Panc1 (cell line): ENCODE results near the gene ASMT. TPM values are rescaled to one million over a fixed set of nuclear protein-coding genes. Genes with fewer than 3 reads are reported as not detected.
A peak's percentile ranks its signal among the peaks of the same experiment; 100 is the strongest.
"Not testable (repeated sequence)": the region's sequence is repeated elsewhere in the genome, so short reads cannot be mapped to it uniquely, and the experiment has no call there.

Experiments
- ATAC-seq: fragments of 200-7000 bp; cut with Tn5 transposase; 2 replicates; pipeline ENCODE4 v1.9.1; 2020; ENCODE audit warnings: mild to moderate bottlenecking, moderate library complexity
- Bru-seq: library from RNA; stranded (reverse); fragments of 400-500 nt; gene quantifications from one replicate; lab custom pipeline; 2021; lab: Mats Ljungman, UMichigan
- BruChase-seq, 2 experiments: library from RNA; stranded (reverse); fragments of 400-500 nt; gene quantifications; one replicate each; lab custom pipeline; 2021; lab: Mats Ljungman, UMichigan
- BruUV-seq: library from RNA; stranded (reverse); fragments of 400-500 nt; replicated peaks from 2 replicates; lab custom pipeline; 2021; lab: Mats Ljungman, UMichigan
- CTCF ChIA-PET: fragments of 300-600 bp; sonication (Branson Sonifier 250); formaldehyde crosslinking; loops from one replicate; lab custom pipeline; 2022; ENCODE audit warnings: antibody characterized with exemption; lab: Charles Lee
- POLR2A ChIA-PET: fragments of 300-600 bp; sonication (Branson Sonifier 250); formaldehyde crosslinking; loops from one replicate; lab custom pipeline; 2022; ENCODE audit warnings: antibody characterized with exemption; lab: Charles Lee
- DNase-seq: peaks from one replicate; pipeline ENCODE4 v3.0.0-alpha.2; 2010; ENCODE audit warnings: low read depth, low spot score
- H3K27ac ChIP-seq: 2 replicates; pipeline ENCODE4 v1.5.1; 2011; ENCODE audit warnings: mild to moderate bottlenecking, low read length, inconsistent platforms
- H3K27me3 ChIP-seq: fragments of 200-500 bp; sonication (Bioruptor generic); 2 replicates; pipeline ENCODE4 v1.6.0; 2014; ENCODE audit warnings: low read length, inconsistent platforms; ENCODE audit not compliant: control insufficient read depth, insufficient read depth
- H3K36me3 ChIP-seq: fragments of 200-500 bp; sonication (Bioruptor generic); 2 replicates; pipeline ENCODE4 v1.5.1; 2014; ENCODE audit warnings: inconsistent platforms, mild to moderate bottlenecking, low read length, moderate library complexity; ENCODE audit not compliant: control insufficient read depth, insufficient read depth
- H3K4me1 ChIP-seq: 2 replicates; pipeline ENCODE4 v1.5.1; 2011; ENCODE audit warnings: inconsistent platforms, mild to moderate bottlenecking, low read length, moderate library complexity; ENCODE audit not compliant: control insufficient read depth, insufficient read depth
- H3K4me3 ChIP-seq, 2 experiments: 2 replicates each; pipeline ENCODE4 v1.5.1; 2011 to 2012; ENCODE audit warnings: low read depth in 2 of 2, low read length in 2 of 2, mild to moderate bottlenecking in 2 of 2, inconsistent platforms in 1 of 2, moderate library complexity in 1 of 2
- H3K9me3 ChIP-seq: fragments of 200-500 bp; sonication (Bioruptor generic); 2 replicates; pipeline ENCODE4 v1.5.1; 2014; ENCODE audit warnings: low read depth, mild to moderate bottlenecking, inconsistent platforms, low read length, moderate library complexity; ENCODE audit not compliant: control insufficient read depth, insufficient read depth
- CTCF ChIP-seq: fragments of 450-650 bp; IDR thresholded peaks from 2 replicates; pipeline ENCODE4 v1.5.1; 2017; ENCODE audit warnings: mild to moderate bottlenecking
- POLR2AphosphoS5 ChIP-seq: IDR thresholded peaks from 2 replicates; pipeline ENCODE4 v1.6.1; 2012; ENCODE audit warnings: mild to moderate bottlenecking, low read depth, low read length, moderate library complexity
- REST ChIP-seq, 2 experiments: IDR thresholded peaks; 2 replicates each; pipeline ENCODE4 v1.6.1; 2011 to 2012; ENCODE audit warnings: low read depth in 2 of 2, control low read depth in 1 of 2, low read length in 1 of 2, mild to moderate bottlenecking in 1 of 2, moderate library complexity in 1 of 2; ENCODE audit not compliant: insufficient read depth in 1 of 2
- SIN3A ChIP-seq: IDR thresholded peaks from 2 replicates; pipeline ENCODE4 v1.6.1; 2012; ENCODE audit warnings: low read depth, mild to moderate bottlenecking, low read length, moderate library complexity, borderline replicate concordance; ENCODE audit not compliant: insufficient read depth
- TCF7L2 ChIP-seq: IDR thresholded peaks from 2 replicates; pipeline ENCODE4 v1.6.1; 2011; ENCODE audit warnings: mild to moderate bottlenecking, low read depth, low read length, inconsistent platforms
- in situ Hi-C: cut with HindIII; loops from 2 replicates; pipeline ENCODE4 v1.10.0; 2016; ENCODE audit warnings: low sequenced_read_pairs, low pct_unique_long_range_greater_than_20kb
- intact Hi-C: fragments of 100-400 bp; cut with micrococcal nuclease; formaldehyde crosslinking; loops from one replicate; pipeline ENCODE4 v1.10.0; 2022; ENCODE audit not compliant: unreplicated experiment
- long read RNA-seq: library from polyadenylated mRNA; unstranded; transcript quantifications from one replicate; pipeline ENCODE4 v2.0.0, GENCODE V29; 2021; ENCODE audit not compliant: unreplicated experiment
- polyA plus RNA-seq: library from polyadenylated mRNA; unstranded; fragments of >200 nt; gene quantifications from one replicate; pipeline ENCODE4 v1.2.1, GENCODE V29; 2012; ENCODE audit warnings: missing spikeins; ENCODE audit not compliant: insufficient read length
- total RNA-seq: library from RNA; stranded (reverse); gene quantifications from one replicate; pipeline ENCODE4 v1.2.1, GENCODE V29; 2021; ENCODE audit not compliant: unreplicated experiment

Gene ASMT
- total RNA-seq (not detected), Bru-seq, nascent RNA (percentile 9 among the genes with signal in this experiment), BruChase-seq, experiment 1, labeled RNA remaining after a 2-hour chase (percentile 10 among the genes with signal in this experiment), BruChase-seq, experiment 2, labeled RNA remaining after a 6-hour chase (percentile 10 among the genes with signal in this experiment)
- polyA plus RNA-seq: not detected
- long read RNA-seq: 0 reads

GRCh38 chrX:1614927-1615326, at the start of gene ASMT:
Gene ASMT, plus strand, starts transcription at chrX:1615059. Its CDS starts 141 bp downstream, at chrX:1615200.
- TF ChIP-seq REST (IDR thresholded peaks at IDR 0.05; ENCODE audit: insufficient read depth in 1 of 2, low read depth in 2 of 2, low read length in 1 of 2) (no peak), TCF7L2 (no peak), CTCF (no peak), POLR2AphosphoS5 (no peak)
- intact Hi-C loops (no loop called here), in situ Hi-C loops (no loop called here)
- Histone ChIP-seq H3K4me3 (no peak within 1 kb of the TSS), H3K27ac (no peak within 1 kb of the TSS), H3K36me3 (no peaks in the 10 kb centered on the region), H3K9me3 (no peaks in the 10 kb centered on the region), H3K27me3 (no peaks in the 10 kb centered on the region), H3K4me1 (no peaks in the 10 kb centered on the region)
- ChIA-PET CTCF (no interaction called here), POLR2A (no interaction called here)
- BruUV-seq: no TSS peak
- ATAC-seq (no peak), DNase-seq (no peak)

GRCh38 chrX:1574181-1574580, 40.7 kb upstream of the ASMT start:
- H3K27ac ChIP-seq, H3K4me1 ChIP-seq, POLR2A ChIA-PET, H3K9me3 ChIP-seq, H3K4me3 ChIP-seq, CTCF ChIA-PET, ATAC-seq, intact Hi-C loops, BruUV-seq, in situ Hi-C loops, H3K36me3 ChIP-seq, DNase-seq, H3K27me3 ChIP-seq: not testable (repeated sequence)

- in situ Hi-C loops: no loop called here
- H3K4me3 ChIP-seq: no peak overlapping the region
- no peak overlapping the region for H3K27ac ChIP-seq
- H3K4me1 ChIP-seq: no peaks in the 10 kb centered on the region
- H3K27me3 ChIP-seq: no peaks in the 10 kb centered on the region
- DNase-seq (no peak), ATAC-seq (no peak)
- H3K36me3 ChIP-seq: no peaks in the 10 kb centered on the region
- ChIA-PET CTCF (no interaction called here), POLR2A (no interaction called here)
- intact Hi-C loops: no loop called here
- TF ChIP-seq POLR2AphosphoS5 (no peak), CTCF (no peak), SIN3A (no peak), TCF7L2 (no peak)
- no TSS peak for BruUV-seq
- H3K9me3 ChIP-seq: no peaks in the 10 kb centered on the region
Measured at GRCh38 chrX:1576201-1576992, 38.5 kb upstream of the ASMT start.
